Measurements from ENCODE around the gene PROSER1. TPM values are rescaled to one million over a fixed set of nuclear protein-coding genes. Genes with fewer than 3 reads are reported as not detected.

The PROSER1 gene
- total RNA-seq, 1 donor from 2014 or later: 20.0 TPM

Other genes starting within 250 kb of the PROSER1 start
- gene STOML3, start 47.3 kb downstream of the PROSER1 start, total RNA-seq: not detected
- gene NHLRC3, start 367 bp upstream of the PROSER1 start, total RNA-seq: 40.8 TPM